Measurements from ENCODE around the gene TRPM3.

The TRPM3 gene

GRCh38 chr9:71079451-71079850 lies 42.0 kb downstream of the TRPM3 start:
- no peak for TF ChIP-seq CTCF (IDR thresholded peaks at IDR 0.05)
- DNase-seq (ENCODE audit: low spot score), result no peak
- Histone ChIP-seq H3K27ac (no peak overlapping the region), H3K4me3 (no peak overlapping the region)

- H3K27ac ChIP-seq, result no peak overlapping the region
- no peak overlapping the region for H3K4me3 ChIP-seq
- no peak for TF ChIP-seq CTCF (IDR thresholded peaks at IDR 0.05)
- DNase-seq (ENCODE audit: low spot score), result no peak
Observed at GRCh38 chr9:71076096-71076495, 45.3 kb downstream of the TRPM3 start.

DNA sequence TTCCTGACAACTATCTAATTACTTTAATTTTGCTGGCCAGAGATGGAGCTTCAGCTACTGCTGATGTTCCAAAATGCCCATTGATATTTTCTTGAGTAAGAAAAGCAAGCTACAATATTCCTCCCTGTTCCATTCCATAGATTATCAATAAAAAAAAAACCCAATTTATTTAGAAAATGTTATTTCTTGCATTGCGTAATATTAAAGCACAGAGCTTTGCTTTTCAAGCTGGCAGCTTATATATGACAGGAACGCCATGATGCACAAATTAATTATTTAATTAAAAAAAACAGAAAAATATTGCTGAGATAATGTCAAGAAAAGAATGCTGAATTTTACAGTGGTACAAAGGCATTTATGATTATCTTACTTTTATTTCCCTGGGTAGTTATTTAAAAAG lies 47.9 kb downstream of the TRPM3 start:
- H3K27ac ChIP-seq, result no peak overlapping the region

DNA sequence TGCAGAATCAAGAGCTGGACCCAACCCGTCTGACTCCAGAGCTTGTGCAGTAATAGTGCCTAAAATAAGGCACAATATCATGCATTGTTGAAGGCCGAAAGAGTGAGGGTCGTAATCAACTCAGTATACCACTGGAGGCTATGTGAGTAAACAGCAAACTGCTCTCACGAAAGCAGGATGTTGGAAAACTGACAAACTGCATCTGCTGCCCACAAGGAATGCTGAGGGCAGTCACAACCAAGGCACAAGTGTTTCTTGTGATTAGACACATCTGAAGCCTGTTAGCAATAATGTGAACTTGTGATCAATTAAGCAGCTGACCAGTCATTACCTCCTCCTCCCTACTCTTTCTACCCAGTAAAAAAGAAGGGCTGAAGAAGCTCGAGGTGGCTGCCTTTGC lies 48.8 kb downstream of the TRPM3 start:
- DNase-seq (ENCODE audit: low spot score), result no peak
- TF ChIP-seq CTCF (IDR thresholded peaks at IDR 0.05), result no peak
- no peak overlapping the region for H3K4me3 ChIP-seq

More for the DNA sequence above, 47.9 kb downstream of the TRPM3 start:
- TF ChIP-seq CTCF (IDR thresholded peaks at IDR 0.05), result no peak
- H3K4me3 ChIP-seq, result no peak overlapping the region
- no peak for DNase-seq (ENCODE audit: low spot score)

DNA sequence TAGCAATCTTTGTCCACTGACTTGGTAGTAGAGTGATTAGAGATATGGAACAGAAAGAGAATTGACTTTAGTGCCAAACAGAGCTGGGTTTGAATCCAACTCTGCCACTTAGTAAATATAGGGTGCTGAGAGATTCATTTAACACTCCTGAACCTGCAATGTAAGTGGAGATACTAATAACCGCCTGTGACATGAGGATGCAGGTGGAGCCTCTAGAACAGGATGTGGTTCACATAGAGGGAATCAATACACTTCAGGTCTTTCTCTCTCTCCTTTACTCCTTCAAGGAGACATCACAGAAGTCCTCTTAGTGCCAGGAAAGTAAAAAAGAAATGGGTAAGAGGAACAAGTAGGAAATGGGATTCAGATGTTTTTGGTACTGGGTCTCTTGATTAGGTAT lies 49.8 kb downstream of the TRPM3 start:
- TF ChIP-seq CTCF (IDR thresholded peaks at IDR 0.05), result no peak
- DNase-seq (ENCODE audit: low spot score), result no peak
- H3K27ac ChIP-seq, result no peak overlapping the region
- H3K4me3 ChIP-seq, result no peak overlapping the region

More for the DNA sequence above, 48.8 kb downstream of the TRPM3 start:
- H3K27ac ChIP-seq, result no peak overlapping the region

- Histone ChIP-seq H3K4me3 (no peak overlapping the region), H3K27ac (no peak overlapping the region)
- no peak for TF ChIP-seq CTCF (IDR thresholded peaks at IDR 0.05)
- no peak for DNase-seq (ENCODE audit: low spot score)
Observed at GRCh38 chr9:71058660-71059059, 62.8 kb downstream of the TRPM3 start.

GRCh38 chr9:71052287-71052686 lies 69.1 kb downstream of the TRPM3 start:
- Histone ChIP-seq H3K27ac (no peak overlapping the region), H3K4me3 (no peak overlapping the region)
- DNase-seq (ENCODE audit: low spot score), result no peak
- no peak for TF ChIP-seq CTCF (IDR thresholded peaks at IDR 0.05)

Data from coronary artery (tissue), 2 donors.